ENCODE measurements around the gene AFG3L2.
A peak's percentile ranks its signal among the peaks of the same experiment; 100 is the strongest.

AFG3L2 gene

DNA sequence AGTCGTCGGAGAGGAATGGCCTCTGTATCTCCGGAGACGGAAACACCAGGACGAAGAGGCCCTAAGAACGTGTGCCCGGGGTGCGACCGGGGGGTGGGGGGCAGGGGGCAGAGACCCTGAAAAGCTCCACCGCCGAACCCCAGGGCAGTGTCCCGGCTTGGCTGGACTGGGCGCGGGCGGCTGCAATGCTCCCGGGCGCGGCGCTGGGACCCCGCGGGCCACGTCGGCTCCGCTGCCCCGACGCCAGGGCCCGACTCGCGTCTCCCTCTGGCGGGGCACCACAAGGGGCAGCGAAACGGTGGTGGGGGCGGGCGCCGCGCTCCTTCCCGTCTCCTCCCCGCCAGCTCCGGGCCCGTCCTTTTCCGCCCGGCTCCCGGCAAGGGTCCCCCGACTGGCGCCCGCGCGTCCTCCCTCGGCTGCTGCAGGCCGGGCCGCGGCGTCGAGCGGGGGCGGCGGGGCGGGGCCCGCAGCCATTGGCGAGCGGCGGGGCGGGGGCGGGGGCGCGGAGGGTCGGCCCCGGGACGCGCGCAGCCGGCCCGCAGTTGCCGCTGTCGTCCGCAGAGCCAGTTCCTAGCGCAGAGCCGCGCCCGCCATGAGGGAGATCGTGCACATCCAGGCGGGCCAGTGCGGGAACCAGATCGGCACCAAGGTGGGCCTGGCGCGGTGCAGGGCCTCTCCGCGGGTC, 69.2 kb downstream of the AFG3L2 start, which contains the start of gene TUBB6:
Gene TUBB6, plus strand, starts transcription at position 541 of the 685 bp plus-strand sequence. Its CDS starts 52 bp downstream, at position 593.
- H3K4me3 ChIP-seq (ENCODE audit: control insufficient read depth, low read depth, low read length), result peak within 1 kb of the TSS; percentile 74
- DNase-seq (ENCODE audit: low read depth), result no peak
- TF ChIP-seq CTCF (IDR thresholded peaks at IDR 0.05; ENCODE audit: control insufficient read depth, insufficient read depth, low read depth, low read length, missing control alignments), result no peak

DNA sequence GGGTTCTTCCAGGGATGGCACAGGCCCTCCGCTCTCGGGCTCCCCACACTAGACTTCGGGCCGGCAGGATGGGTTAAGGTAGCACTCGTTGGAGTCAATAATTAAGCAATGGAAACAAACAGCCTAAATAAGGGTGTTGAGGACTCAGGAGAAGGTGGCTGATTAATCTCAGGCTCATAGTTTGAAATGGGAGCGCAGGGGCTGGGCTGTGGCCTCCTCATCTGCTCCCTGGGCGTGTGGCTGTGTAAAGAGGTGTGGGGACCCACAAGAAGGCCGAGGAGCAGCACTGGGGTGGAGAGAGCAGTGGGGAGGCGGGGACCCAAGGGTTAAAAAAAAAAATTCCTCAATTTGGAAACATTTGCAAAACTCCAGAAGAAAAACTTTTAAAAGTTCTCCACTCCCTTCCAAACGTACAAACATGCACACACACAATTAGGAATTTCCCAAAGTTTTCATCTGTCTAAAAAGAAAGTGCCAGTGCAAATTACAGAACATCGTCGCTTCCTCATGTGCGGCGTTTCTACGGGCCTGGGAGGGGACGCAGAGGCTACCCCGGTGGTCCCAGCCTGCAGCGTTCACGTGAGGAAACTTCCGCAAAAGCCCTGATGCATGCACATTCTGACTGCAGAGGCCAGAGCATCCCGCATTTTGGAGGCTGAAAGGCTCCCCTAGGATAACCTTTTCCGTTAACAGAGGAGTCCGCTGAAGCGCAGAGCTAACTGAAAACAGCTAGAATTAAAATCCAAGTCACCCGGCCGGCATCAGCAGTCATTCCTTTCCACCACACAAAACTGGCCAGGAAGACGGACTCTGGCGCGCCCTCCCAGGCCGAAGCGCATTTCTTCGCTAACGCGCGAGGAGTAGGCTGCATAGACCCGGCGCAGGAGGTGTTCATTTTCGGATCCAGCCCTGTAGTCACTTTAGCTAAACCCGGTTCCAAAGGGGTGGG, 70.0 kb downstream of the AFG3L2 start:
- TF ChIP-seq CTCF (IDR thresholded peaks at IDR 0.05; ENCODE audit: control insufficient read depth, insufficient read depth, low read depth, low read length, missing control alignments), result peak; percentile 33
- peak; percentile 41 for DNase-seq (ENCODE audit: low read depth)
- H3K4me3 ChIP-seq (ENCODE audit: control insufficient read depth, low read depth, low read length), result peak overlapping the region; percentile 72

DNA sequence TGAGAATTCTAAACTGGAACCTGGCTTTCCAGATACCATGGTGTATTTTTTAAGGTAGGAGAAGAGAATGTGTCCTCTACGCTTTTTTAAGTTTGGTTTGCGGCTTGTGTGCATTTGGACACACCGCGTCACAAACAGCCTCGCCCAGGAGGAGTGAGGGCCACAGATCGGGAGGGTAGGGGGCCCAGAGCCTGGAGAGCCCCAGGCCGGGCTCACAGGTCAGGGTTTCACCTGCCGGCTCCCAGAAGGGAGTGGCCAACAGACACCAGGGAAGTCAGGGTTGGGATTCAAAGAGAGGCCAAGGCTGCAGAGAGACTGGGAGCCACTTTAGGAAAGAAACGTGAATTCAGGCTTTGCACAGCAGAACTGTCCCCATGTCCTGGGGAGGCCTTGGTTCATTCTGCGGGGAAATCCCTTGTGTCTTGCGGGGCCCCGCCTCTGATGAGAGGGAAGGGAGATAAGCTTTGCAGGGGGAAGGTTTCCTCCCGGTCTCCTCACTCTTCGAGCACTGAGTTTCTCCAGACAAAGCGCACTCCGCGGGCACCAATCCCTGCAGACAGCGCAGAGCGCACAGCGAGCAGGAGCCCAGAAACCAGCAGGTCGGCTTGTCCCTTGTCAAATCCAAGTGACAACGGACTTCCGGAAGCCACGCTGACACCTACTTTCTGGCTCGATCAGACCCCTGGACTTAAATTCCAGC, 70.9 kb downstream of the AFG3L2 start:
- peak overlapping the region; percentile 72 for H3K4me3 ChIP-seq (ENCODE audit: control insufficient read depth, low read depth, low read length)
- no peak for DNase-seq (ENCODE audit: low read depth)
- no peak for TF ChIP-seq CTCF (IDR thresholded peaks at IDR 0.05; ENCODE audit: control insufficient read depth, insufficient read depth, low read depth, low read length, missing control alignments)

DNA sequence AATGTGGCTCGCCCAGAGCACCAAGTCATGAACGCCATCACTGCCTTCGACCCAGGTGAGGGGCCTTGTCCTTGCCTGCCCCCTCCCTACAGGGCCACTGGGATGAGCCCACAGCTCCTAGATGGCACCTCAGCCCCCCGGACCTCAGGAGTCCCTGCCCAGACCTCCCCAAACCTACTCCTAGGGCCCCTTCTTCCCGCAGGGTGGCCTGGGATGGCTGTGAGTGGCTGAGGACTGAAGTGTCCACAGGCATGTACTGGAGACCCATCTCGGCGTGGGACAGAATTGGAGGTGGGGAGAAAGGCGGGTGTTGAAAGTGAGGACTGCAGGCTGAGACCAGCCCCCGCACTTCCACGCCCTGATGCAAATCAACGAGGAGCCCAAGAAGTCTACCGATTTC, 71.8 kb downstream of the AFG3L2 start:
- no peak for DNase-seq (ENCODE audit: low read depth)
- no peak for TF ChIP-seq CTCF (IDR thresholded peaks at IDR 0.05; ENCODE audit: control insufficient read depth, insufficient read depth, low read depth, low read length, missing control alignments)
- H3K4me3 ChIP-seq (ENCODE audit: control insufficient read depth, low read depth, low read length), result no peak overlapping the region

- TF ChIP-seq CTCF (IDR thresholded peaks at IDR 0.05; ENCODE audit: control insufficient read depth, insufficient read depth, low read depth, low read length, missing control alignments), result no peak
- no peak for DNase-seq (ENCODE audit: low read depth)
- no peak overlapping the region for H3K4me3 ChIP-seq (ENCODE audit: control insufficient read depth, low read depth, low read length)
Observed at GRCh38 chr18:12304351-12305210, 72.4 kb downstream of the AFG3L2 start.

All from AG09309 (cell line).